Activated B cell treated with CpG ODN at 0.5 μM for 24 hours (primary cell): Measurements from ENCODE around the gene EEFSEC. TPM values are rescaled to one million over a fixed set of nuclear protein-coding genes. Genes with fewer than 3 reads are reported as not detected.

ENCODE experiments used
- ATAC-seq: fragments of 200-7000 bp; cut with Tn5 transposase; one replicate; pipeline ENCODE4 v1.10.0; 2021; ENCODE audit warnings: low read depth, mild to moderate bottlenecking, moderate library complexity
- CTCF ChIA-PET: fragments of 350-600 bp; sonication (Branson Sonifier 250); formaldehyde crosslinking; loops from one replicate; lab custom pipeline; 2021; ENCODE audit warnings: antibody characterized with exemption; lab: Charles Lee
- POLR2A ChIA-PET: fragments of 350-600 bp; sonication (Branson Sonifier 250); formaldehyde crosslinking; loops from one replicate; lab custom pipeline; 2021; ENCODE audit warnings: antibody characterized with exemption; lab: Charles Lee
- DNase-seq: peaks from one replicate; pipeline ENCODE4 v3.0.0; 2022
- H3K27ac Mint-ChIP-seq: one replicate; pipeline ENCODE4 v1.8.0; 2020; ENCODE audit warnings: mixed read lengths
- H3K27me3 Mint-ChIP-seq: one replicate; pipeline ENCODE4 v1.8.0; 2021; ENCODE audit warnings: mixed read lengths
- H3K36me3 Mint-ChIP-seq: one replicate; pipeline ENCODE4 v1.8.0; 2021; ENCODE audit warnings: low read depth, mixed read lengths
- H3K4me1 Mint-ChIP-seq: one replicate; pipeline ENCODE4 v1.8.0; 2021; ENCODE audit warnings: mixed read lengths
- H3K4me3 Mint-ChIP-seq: one replicate; pipeline ENCODE4 v1.8.0; 2020; ENCODE audit warnings: mild to moderate bottlenecking, mixed read lengths
- H3K9me3 Mint-ChIP-seq: one replicate; pipeline ENCODE4 v1.8.0; 2020; ENCODE audit warnings: mixed read lengths
- CTCF ChIP-seq: fragments of 200-600 bp; IDR thresholded peaks from one replicate; pipeline ENCODE4 v1.8.0; 2022; ENCODE audit warnings: antibody characterized with exemption, mild to moderate bottlenecking
- intact Hi-C: fragments of 100-400 bp; cut with micrococcal nuclease; formaldehyde crosslinking; loops from one replicate; pipeline ENCODE4 v1.15.1; 2024
- total RNA-seq: library from RNA; stranded (reverse); gene quantifications from 2 replicates; pipeline ENCODE4 v1.2.3, GENCODE V29; 2022

The EEFSEC gene
- total RNA-seq, 1 donor from 2014 or later: 20.0 TPM

GRCh38 chr3:128412180-128413002, 259.1 kb downstream of the EEFSEC start:
- no peak for TF ChIP-seq CTCF
- DNase-seq: no peak
- H3K36me3 Mint-ChIP-seq: peaks cover 7% of the 10 kb centered on the region
- H3K4me1 Mint-ChIP-seq: no peaks in the 10 kb centered on the region
- ChIA-PET CTCF (no interaction called here), POLR2A (interaction anchor here (0.6 kb wide), 1 partner anchor 51 kb away, joined by 3 read pairs; no protein-coding TSS in a partner anchor)
- H3K4me3 Mint-ChIP-seq: no peak overlapping the region
- intact Hi-C loops: no loop called here
- no peak overlapping the region for H3K27ac Mint-ChIP-seq
- no peak for ATAC-seq
- H3K27me3 Mint-ChIP-seq: no peaks in the 10 kb centered on the region
- H3K9me3 Mint-ChIP-seq: no peaks in the 10 kb centered on the region

- ATAC-seq (no peak), DNase-seq (no peak)
- intact Hi-C loops: no loop called here
- H3K36me3 Mint-ChIP-seq: peaks cover 4% of the 10 kb centered on the region
- no peak overlapping the region for H3K4me3 Mint-ChIP-seq
- H3K4me1 Mint-ChIP-seq: no peaks in the 10 kb centered on the region
- ChIA-PET CTCF (no interaction called here), POLR2A (no interaction called here)
- no peak overlapping the region for H3K27ac Mint-ChIP-seq
- no peak for TF ChIP-seq CTCF
- H3K9me3 Mint-ChIP-seq: no peaks in the 10 kb centered on the region
- H3K27me3 Mint-ChIP-seq: no peaks in the 10 kb centered on the region
Measured at GRCh38 chr3:128413003-128413370, 259.7 kb downstream of the EEFSEC start.

- DNase-seq (no peak), ATAC-seq (no peak)
- no peak for TF ChIP-seq CTCF
- no peaks in the 10 kb centered on the region for H3K36me3 Mint-ChIP-seq
- H3K4me3 Mint-ChIP-seq: no peak overlapping the region
- no peaks in the 10 kb centered on the region for H3K27me3 Mint-ChIP-seq
- H3K4me1 Mint-ChIP-seq: no peaks in the 10 kb centered on the region
- H3K9me3 Mint-ChIP-seq: no peaks in the 10 kb centered on the region
- H3K27ac Mint-ChIP-seq: no peak overlapping the region
- ChIA-PET CTCF (no interaction called here), POLR2A (no interaction called here)
- intact Hi-C loops: no loop called here
Measured at GRCh38 chr3:128413413-128414205, 260.3 kb downstream of the EEFSEC start.

GRCh38 chr3:128415200-128415772, 262.0 kb downstream of the EEFSEC start:
- CTCF ChIA-PET: no interaction called here
- H3K4me3 Mint-ChIP-seq: no peak overlapping the region
- DNase-seq (no peak), ATAC-seq (no peak)
- H3K4me1 Mint-ChIP-seq: no peaks in the 10 kb centered on the region
- TF ChIP-seq CTCF: no peak
- POLR2A ChIA-PET: no interaction called here
- no peak overlapping the region for H3K27ac Mint-ChIP-seq
- H3K27me3 Mint-ChIP-seq: no peaks in the 10 kb centered on the region
- H3K9me3 Mint-ChIP-seq: peaks cover 2% of the 10 kb centered on the region
- intact Hi-C loops: no loop called here
- no peaks in the 10 kb centered on the region for H3K36me3 Mint-ChIP-seq
